Ectodermal cell (in vitro differentiated cells): Measurements from ENCODE around the gene SH3PXD2B.
A peak's percentile ranks its signal among the peaks of the same experiment; 100 is the strongest.

Source experiments
- H3K27ac ChIP-seq: 2 replicates; pipeline ENCODE4 v1.7.0; 2013; ENCODE audit warnings: mild to moderate bottlenecking, low read depth, low read length; ENCODE audit not compliant: insufficient read depth, poor library complexity, severe bottlenecking
- H3K27me3 ChIP-seq: 2 replicates; pipeline ENCODE4 v1.7.0; 2013; ENCODE audit warnings: mild to moderate bottlenecking, low read length; ENCODE audit not compliant: insufficient read depth, control insufficient read depth, poor library complexity, severe bottlenecking
- H3K36me3 ChIP-seq: one replicate; pipeline ENCODE4 v1.7.0; 2013; ENCODE audit warnings: low read length; ENCODE audit not compliant: control insufficient read depth, insufficient read depth
- H3K4me1 ChIP-seq: one replicate; pipeline ENCODE4 v1.7.0; 2013; ENCODE audit warnings: low read length; ENCODE audit not compliant: control insufficient read depth, insufficient read depth
- H3K4me3 ChIP-seq: 2 replicates; pipeline ENCODE4 v1.7.0; 2013; ENCODE audit warnings: low read depth, low read length, control low read depth; ENCODE audit not compliant: insufficient read depth
- H3K9me3 ChIP-seq: 2 replicates; pipeline ENCODE4 v1.7.0; 2013; ENCODE audit warnings: mild to moderate bottlenecking, low read length, moderate library complexity; ENCODE audit not compliant: control insufficient read depth
- WGBS, 2 experiments: methylation state at CpG; one replicate each; pipeline ENCODE4 v1.1.7; 2013; ENCODE audit warnings: missing lambda C conversion rate in 2 of 2; 5-methylcytosine and 5-hydroxymethylcytosine counted together

SH3PXD2B gene

GRCh38 chr5:172473427-172473826, 19.1 kb upstream of the SH3PXD2B start:
- WGBS, 2 experiments = 89 to 92% methylated on average over 5 of the region's 5 CpGs
- H3K4me1 ChIP-seq = no peaks in the 10 kb centered on the region

GRCh38 chr5:172469697-172470096, 15.4 kb upstream of the SH3PXD2B start:
- no peak overlapping the region for H3K4me3 ChIP-seq
- no peaks in the 10 kb centered on the region for H3K9me3 ChIP-seq
- 71 to 74% methylated on average over 7 of the region's 7 CpGs for WGBS, 2 experiments
- H3K27me3 ChIP-seq = no peaks in the 10 kb centered on the region
- H3K27ac ChIP-seq = no peak overlapping the region
- no peaks in the 10 kb centered on the region for H3K36me3 ChIP-seq
- H3K4me1 ChIP-seq = no peaks in the 10 kb centered on the region

More at GRCh38 chr5:172473427-172473826, 19.1 kb upstream of the SH3PXD2B start:
- H3K9me3 ChIP-seq = no peaks in the 10 kb centered on the region
- H3K36me3 ChIP-seq = no peaks in the 10 kb centered on the region
- no peaks in the 10 kb centered on the region for H3K27me3 ChIP-seq
- H3K4me3 ChIP-seq = no peak overlapping the region
- H3K27ac ChIP-seq = no peak overlapping the region

- H3K36me3 ChIP-seq = no peaks in the 10 kb centered on the region
- H3K4me1 ChIP-seq = no peaks in the 10 kb centered on the region
- H3K27ac ChIP-seq = no peak overlapping the region
- H3K27me3 ChIP-seq = no peaks in the 10 kb centered on the region
- no peak overlapping the region for H3K4me3 ChIP-seq
- H3K9me3 ChIP-seq = no peaks in the 10 kb centered on the region
- 90 to 92% methylated on average over 7 of the region's 7 CpGs for WGBS, 2 experiments
Observed at GRCh38 chr5:172466062-172466461, 11.7 kb upstream of the SH3PXD2B start.

- Histone ChIP-seq H3K27ac (no peak overlapping the region), H3K4me3 (no peak overlapping the region), H3K4me1 (no peaks in the 10 kb centered on the region), H3K9me3 (no peaks in the 10 kb centered on the region), H3K27me3 (no peaks in the 10 kb centered on the region), H3K36me3 (no peaks in the 10 kb centered on the region)
- WGBS, 2 experiments = 95% methylated on average over 9 of the region's 9 CpGs
Observed at GRCh38 chr5:172463031-172463430, 8.7 kb upstream of the SH3PXD2B start.

GRCh38 chr5:172459783-172460165, 5.4 kb upstream of the SH3PXD2B start:
- H3K27ac ChIP-seq = no peak overlapping the region
- WGBS, 2 experiments = 92 to 95% methylated on average over 5 of the region's 5 CpGs
- no peaks in the 10 kb centered on the region for H3K27me3 ChIP-seq

GRCh38 chr5:172458976-172459782, 4.9 kb upstream of the SH3PXD2B start:
- H3K36me3 ChIP-seq = no peaks in the 10 kb centered on the region
- H3K27ac ChIP-seq = no peak overlapping the region
- no peaks in the 10 kb centered on the region for H3K9me3 ChIP-seq
- no peaks in the 10 kb centered on the region for H3K27me3 ChIP-seq
- peaks cover 11% of the 10 kb centered on the region for H3K4me1 ChIP-seq
- H3K4me3 ChIP-seq = no peak overlapping the region
- WGBS, 2 experiments = 90% methylated on average over 9 of the region's 9 CpGs

More at GRCh38 chr5:172459783-172460165, 5.4 kb upstream of the SH3PXD2B start:
- no peaks in the 10 kb centered on the region for H3K9me3 ChIP-seq
- peaks cover 11% of the 10 kb centered on the region for H3K4me1 ChIP-seq
- no peaks in the 10 kb centered on the region for H3K36me3 ChIP-seq
- H3K4me3 ChIP-seq = no peak overlapping the region

- Histone ChIP-seq H3K27ac (no peak overlapping the region), H3K36me3 (peaks cover 7% of the 10 kb centered on the region), H3K27me3 (no peaks in the 10 kb centered on the region), H3K4me3 (no peak overlapping the region), H3K4me1 (peaks cover 11% of the 10 kb centered on the region), H3K9me3 (no peaks in the 10 kb centered on the region)
- 68 to 73% methylated on average over 10 of the region's 10 CpGs for WGBS, 2 experiments
Observed at GRCh38 chr5:172456076-172456722, 1.9 kb upstream of the SH3PXD2B start.

- 69 to 72% methylated on average over 13 of the region's 13 CpGs for WGBS, 2 experiments
- Histone ChIP-seq H3K27ac (no peak overlapping the region), H3K4me1 (peaks cover 16% of the 10 kb centered on the region), H3K36me3 (peaks cover 7% of the 10 kb centered on the region), H3K27me3 (no peaks in the 10 kb centered on the region), H3K9me3 (no peaks in the 10 kb centered on the region), H3K4me3 (no peak overlapping the region)
Observed at GRCh38 chr5:172455511-172456061, 1.3 kb upstream of the SH3PXD2B start.

GRCh38 chr5:172455087-172455381, 709 bp upstream of the SH3PXD2B start:
- 73 to 76% methylated on average over 8 of the region's 8 CpGs for WGBS, 2 experiments
- peaks cover 16% of the 10 kb centered on the region for H3K4me1 ChIP-seq
- no peaks in the 10 kb centered on the region for H3K27me3 ChIP-seq
- H3K9me3 ChIP-seq = no peaks in the 10 kb centered on the region
- peaks cover 7% of the 10 kb centered on the region for H3K36me3 ChIP-seq
- peak overlapping the region; percentile 89 for H3K4me3 ChIP-seq
- H3K27ac ChIP-seq = no peak overlapping the region

- 1% methylated on average over 35 of the region's 35 CpGs for WGBS, 2 experiments
Observed at GRCh38 chr5:172453986-172454357, 353 bp downstream of the SH3PXD2B start.

More at GRCh38 chr5:172453986-172454357, 353 bp downstream of the SH3PXD2B start:
- peaks cover 7% of the 10 kb centered on the region for H3K36me3 ChIP-seq
- H3K9me3 ChIP-seq = no peaks in the 10 kb centered on the region
- H3K4me3 ChIP-seq = peak overlapping the region; percentile 89
- H3K27ac ChIP-seq = peak overlapping the region; percentile 82
- H3K27me3 ChIP-seq = no peaks in the 10 kb centered on the region
- H3K4me1 ChIP-seq = peaks cover 16% of the 10 kb centered on the region
